ENCODE measurements around the gene NRXN3.

NRXN3 gene

DNA sequence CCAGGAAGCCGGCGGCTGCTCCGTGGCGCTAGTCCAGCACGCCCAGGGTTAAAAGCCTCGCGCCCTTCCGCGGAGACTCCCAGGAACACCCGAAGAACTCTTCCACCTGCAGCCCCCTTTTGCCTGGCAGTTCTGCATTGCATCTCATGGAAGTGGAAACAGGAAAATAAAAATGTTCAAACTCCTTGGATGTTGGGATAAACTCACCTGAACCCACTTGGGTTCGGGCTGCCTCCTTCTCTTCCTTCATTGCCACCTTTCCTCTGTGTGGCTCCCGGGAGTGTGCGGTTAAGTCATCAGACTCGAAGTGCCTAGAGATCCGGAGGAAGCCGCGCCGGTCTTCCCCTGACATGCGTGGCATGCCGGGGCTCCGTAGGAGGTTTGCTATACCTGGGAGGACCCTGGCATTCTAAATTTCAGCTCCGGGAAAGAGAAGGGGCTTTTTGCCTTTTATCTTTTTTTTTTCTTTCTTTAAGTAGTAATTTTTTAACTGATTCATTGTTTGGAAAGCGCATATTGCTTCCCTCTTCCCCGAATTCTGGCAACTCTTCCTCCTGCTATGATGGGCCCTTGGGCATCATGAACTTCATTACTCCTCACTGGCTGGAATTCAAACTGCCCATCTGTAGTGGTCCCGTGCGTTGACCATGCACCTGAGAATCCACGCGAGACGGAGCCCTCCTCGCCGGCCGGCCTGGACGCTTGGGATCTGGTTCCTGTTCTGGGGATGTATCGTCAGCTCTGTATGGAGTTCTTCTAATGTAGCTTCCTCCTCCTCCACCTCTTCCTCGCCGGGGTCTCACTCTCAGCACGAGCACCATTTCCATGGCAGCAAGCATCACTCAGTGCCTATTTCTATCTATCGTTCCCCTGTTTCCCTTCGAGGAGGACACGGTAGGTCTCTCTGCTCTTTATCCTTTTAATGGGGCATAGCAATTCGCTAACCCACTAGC lies 1109.7 kb downstream of the NRXN3 start:
- no peak for DNase-seq (ENCODE audit: low read depth in 3 of 3)

DNA sequence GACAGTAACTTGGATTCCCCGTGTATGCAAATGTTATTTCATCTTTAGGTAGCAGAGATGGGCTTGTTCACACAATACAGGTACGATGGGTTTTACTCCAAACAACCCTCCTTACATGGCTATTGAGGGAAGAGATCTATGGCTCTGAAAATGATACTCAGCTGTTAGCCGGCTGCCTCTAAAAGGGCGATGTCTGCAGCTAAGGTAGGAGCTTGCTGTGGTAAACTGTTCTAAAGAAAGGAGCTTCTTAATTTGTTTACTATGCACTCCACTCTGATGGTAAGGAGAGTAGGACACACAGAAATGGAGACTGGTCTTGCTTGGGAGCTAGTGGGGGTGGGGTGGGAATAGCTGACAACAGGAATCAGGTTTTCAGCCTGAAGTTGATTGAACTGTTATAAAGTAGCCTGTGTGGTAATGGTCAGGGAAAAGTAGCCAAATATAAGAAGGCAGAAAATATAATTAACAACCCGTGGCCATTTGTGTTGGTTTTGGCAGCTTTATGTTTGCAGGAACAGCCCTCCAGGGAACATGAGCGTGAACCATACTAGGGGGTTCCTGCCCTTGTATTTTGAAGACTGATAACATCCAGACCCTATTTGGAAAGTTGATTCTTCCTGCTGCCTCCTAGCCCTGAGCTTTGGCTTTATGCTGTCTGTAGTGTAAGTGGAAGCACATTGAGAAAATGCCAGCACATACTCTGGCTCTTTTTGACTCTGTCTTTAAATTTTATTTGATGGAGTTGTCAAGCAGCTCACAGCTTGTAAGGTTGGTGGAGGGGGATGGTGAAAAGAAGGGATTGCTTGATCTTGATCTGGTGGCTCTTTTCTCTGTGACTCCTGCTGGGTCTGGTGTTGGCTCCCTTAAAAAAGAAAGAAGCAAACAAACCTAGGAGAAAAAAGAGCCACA lies 1111.3 kb downstream of the NRXN3 start:
- no peak for DNase-seq (ENCODE audit: low read depth in 3 of 3)

DNA sequence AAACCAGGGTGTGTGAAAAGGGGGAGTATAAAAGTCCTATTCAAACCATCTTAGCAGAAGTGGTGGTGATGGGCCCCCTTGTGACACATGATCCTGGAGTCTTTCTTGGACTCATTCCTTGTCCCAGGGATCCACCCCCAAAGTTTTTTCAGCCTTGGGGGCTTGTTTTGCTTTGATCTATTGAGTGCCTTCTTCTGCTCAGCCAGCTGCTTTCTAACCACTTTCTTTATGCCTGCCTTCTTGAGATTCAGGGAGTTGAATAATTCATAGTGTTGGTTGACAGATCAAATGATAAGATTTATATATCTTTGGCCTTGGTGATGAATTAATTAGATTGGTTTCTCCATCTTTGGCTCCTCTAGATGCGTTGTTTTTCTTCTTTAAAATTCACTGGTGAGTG lies 1114.4 kb downstream of the NRXN3 start:
- DNase-seq (ENCODE audit: low read depth in 3 of 3): no peak

DNA sequence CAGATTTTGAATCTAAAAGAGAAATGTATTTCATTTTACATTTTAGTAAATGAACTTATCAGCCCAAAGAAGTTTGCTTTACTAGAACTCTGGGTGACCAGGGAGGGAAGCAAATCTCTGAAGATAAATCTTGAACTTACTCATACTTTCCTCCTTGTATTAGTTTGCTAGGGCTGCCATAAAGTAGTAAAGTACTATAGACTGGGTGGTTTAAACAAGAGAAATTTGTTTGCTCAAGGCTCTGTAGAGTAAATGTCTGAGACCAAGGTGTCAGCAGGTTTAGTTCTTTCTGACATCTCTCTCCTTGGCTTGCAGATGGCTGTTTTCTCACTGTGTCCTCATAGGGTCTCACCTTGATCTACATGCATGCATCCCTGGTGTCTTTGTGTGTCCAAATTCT lies 1115.1 kb downstream of the NRXN3 start:
- no peak for DNase-seq (ENCODE audit: low read depth in 3 of 3)

DNA sequence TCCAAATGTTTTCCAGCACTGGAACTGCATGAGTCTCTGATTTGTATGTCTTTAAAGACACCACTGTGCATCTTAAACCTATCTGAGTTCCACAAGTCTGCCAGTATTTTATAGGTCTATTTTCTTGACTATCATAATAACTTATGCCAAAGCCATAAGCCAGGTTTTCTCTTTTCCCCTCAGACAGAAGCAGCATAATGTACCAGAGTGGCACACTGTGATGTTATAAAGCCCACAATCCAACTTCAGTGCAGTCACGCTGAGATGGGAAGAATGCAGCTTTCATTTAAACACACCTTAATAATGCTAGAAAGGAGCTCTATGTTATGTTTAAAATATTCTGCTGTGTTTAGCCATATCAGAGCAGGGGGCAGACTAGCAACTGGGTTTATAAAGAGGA lies 1117.8 kb downstream of the NRXN3 start:
- DNase-seq (ENCODE audit: low read depth in 3 of 3): no peak

DNA sequence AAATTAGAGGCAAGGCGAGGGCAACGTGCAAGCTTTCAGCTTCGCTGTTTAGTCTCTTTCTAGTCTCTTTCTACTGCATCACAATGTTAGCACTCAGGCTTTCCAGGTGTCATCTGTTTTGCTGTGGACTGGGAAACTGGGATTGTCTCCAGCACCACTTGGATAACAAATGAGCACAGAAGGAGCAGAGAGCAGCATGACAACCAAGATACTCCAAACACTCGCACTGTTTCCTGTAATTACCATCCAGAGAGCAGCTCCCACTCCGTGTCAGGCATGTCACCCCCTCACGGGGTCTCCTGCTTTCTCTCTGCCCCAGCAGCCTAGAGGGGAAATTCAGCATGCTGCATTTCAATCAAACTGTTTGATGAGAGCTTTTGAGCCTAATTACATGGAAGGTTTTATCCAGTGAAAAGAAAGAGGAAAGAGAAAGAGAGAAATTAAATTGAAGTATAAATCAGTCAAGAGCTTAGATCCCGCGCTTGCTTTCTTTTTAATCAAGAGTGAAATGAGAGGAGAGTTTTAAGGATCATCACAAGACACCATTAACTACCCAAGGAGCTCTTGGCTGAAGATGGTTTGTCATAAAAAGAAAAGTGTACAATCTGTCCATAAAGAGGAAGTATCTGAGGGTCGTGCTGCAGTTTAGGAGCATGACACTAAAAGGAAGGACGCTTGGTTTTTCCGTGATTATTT lies 1123.5 kb downstream of the NRXN3 start:
- DNase-seq (ENCODE audit: low read depth in 3 of 3): no peak

DNA sequence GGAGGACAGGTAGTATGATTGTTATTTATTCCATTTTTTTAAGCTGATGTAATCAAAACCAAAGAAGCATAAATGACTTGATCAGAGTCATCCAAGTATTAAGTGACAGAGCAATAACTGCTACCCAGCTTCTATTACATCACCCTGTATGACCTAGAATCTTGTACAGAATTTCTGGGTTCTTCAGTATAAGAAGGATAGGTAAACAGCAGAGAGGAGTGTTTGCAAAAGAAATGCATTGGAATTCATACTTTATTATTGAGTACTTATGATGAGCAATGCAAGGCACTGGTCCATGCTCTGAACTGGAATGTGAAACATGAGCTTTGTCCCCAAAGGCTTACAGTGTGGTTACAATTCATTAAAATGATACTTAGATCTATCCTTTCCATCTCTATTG lies 1124.3 kb downstream of the NRXN3 start:
- DNase-seq (ENCODE audit: low read depth in 3 of 3): no peak

DNA sequence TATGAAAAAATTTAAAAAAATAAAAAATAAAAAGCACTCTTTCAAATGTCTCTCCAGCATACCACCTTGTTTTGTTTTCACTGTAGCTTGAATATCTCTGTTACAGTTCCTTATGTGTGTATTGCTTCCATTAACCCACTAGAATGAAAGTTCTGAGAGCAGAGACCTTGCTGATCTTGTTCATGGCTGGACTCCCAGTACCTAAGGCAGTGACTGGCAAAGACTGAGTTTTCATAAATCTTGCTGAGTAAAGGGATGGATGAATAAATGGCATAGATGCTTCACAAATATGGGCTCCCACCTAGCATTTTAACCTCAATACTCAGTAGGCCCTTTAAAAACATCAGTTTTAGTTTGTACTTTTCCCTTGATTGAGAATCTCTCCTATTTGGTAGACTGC lies 1125.2 kb downstream of the NRXN3 start:
- no peak for DNase-seq (ENCODE audit: low read depth in 3 of 3)

DNA sequence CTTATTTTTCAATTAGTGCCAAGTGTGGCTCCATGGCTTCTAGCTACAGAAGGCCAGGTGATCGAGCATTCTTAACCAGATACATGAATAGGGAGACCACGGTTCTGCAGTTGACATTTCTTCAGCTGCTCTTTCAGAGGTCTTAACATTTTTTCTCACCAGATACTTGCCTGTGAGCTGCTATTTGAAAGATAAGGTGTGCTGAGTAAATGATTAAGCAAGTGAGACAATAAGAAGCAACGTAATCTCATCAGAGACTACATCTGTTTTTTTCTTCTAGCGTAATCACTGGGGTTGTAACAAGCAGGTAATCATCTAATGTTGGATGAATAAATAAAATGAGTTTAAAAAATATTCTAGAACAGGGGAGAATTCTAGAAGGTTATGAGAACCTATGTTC lies 1128.2 kb downstream of the NRXN3 start:
- DNase-seq (ENCODE audit: low read depth in 3 of 3): no peak

DNA sequence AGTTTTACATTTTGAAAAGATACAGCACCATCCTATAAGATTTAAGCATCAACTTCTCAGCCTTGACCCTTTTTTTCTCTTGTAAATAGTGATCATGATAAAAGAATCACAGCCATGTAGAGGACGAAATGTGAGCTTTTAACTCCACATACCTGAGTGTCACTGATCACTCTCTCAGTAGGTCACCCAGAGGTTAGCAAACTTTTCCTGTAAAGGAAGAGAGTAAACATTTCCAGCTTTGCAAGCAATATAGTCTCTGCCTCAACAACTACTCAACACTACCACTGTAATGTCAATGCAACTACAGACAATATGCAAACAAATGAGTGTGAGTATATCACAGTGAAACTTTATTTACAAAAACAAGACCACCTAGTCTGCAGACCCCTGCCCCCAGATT lies 1129.0 kb downstream of the NRXN3 start:
- DNase-seq (ENCODE audit: low read depth in 3 of 3): no peak

DNA sequence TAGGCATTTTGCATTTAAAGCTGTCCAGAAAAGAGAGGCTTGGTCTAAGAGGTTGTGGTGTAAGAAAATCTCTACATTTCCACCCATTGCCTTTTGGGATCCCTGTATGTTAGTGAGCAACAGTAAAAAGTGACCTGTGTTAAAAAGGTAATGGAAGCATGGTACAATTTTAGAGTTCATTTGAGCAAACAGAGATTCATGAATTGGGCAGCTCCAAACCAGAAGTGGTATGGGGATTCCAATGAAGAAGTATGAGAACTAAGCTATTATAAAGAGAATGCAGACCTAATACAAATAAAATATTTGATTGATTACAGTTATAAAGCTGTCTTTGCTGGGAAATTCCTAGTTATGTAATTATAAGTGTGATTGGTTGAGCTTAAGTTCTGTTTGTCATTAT lies 1134.1 kb downstream of the NRXN3 start:
- DNase-seq (ENCODE audit: low read depth in 3 of 3): no peak

DNA sequence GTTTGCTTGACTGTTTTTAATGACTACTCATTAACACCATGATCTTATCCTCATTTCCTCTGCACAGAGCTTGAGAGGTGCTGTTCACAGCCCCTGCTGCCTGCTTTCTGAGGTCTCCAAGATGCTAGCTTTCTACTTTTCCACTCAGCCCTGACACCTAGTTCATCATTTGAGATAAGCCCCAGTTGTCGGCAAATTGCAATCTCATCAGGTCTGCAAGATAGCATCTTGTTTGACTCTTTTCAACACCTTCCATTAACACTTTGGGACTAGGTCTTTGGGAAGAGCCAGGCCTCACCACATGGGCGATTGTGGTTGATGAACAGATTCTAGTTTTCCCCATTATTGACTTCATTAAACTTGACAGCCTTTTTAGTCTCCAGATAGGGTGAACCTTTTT lies 1136.4 kb downstream of the NRXN3 start:
- no peak for DNase-seq (ENCODE audit: low read depth in 3 of 3)

DNA sequence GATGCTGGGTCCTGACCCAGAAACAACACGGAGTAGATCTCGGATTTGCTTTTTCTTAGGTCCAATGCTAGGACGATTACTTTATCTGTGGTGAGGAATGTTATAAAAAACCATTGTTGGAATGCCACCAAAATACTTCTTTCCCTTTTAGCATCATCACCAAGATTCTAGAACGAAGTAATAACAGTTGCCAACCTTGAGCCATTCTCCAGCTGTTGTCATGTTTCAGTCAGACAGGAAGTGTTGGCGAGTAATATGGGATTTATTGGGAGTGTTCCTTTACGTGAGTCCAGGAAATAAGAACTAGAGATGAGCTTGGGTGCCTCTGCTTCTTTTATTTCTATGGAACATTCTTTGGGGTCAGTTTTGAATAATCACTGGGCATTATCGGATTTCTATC lies 1148.2 kb downstream of the NRXN3 start:
- DNase-seq (ENCODE audit: low read depth in 3 of 3): no peak

DNA sequence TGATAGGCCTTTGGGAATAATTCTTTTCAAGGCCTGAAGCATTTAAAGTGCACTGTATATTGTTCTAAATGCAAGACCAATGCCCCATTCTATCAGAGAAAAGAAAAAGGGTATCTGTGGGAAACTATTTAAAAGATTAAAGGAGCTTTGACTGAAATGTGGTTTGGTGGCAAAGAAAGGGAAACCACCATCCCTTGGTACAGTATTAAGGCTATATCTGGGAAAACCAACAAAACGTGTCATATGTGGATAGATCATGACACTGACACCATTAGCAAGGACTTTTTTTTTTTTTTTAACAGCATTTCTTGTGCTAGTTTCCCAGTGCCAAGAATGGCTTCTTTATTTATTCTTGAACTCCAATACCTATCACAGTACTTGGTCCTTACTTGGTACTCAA lies 1150.4 kb downstream of the NRXN3 start:
- no peak for DNase-seq (ENCODE audit: low read depth in 3 of 3)

DNA sequence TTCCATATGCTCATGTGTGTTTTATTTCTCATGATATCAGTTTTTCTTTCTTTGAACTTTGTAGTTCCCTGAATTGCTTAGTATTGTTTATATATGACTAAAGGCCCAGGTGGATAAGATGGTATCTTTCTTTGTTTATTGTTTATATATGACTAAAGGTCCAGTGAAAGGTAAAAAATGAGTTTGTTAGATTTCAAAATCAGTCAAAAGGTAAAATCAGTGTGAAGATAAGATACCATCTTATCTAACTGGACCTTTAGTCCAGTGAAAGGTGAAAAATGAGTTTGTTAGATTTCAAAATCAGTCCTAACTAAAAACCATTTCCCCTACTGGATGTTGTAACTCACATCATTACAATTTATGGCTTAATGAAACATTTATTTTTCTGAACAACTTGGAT lies 1150.9 kb downstream of the NRXN3 start:
- no peak for DNase-seq (ENCODE audit: low read depth in 3 of 3)

DNA sequence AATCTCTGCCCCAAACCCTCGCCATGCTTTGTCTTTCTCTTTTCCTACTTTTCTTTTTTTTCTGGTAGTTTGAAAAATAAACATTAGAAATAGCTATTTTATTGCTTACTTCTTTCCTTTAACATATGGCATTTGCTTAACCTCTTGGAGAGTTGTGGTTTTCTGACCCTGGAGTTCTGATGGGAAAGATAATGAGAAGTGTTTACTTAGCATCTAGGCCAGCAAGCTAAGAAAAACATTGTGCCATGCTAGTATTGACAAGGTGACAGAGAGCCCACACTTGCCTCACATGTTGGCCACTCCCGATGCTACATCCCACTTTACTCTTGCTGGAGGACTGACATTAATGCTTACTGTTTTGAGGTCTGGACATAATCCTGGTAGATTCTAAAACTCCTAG lies 1154.9 kb downstream of the NRXN3 start:
- DNase-seq (ENCODE audit: low read depth in 3 of 3): no peak

DNA sequence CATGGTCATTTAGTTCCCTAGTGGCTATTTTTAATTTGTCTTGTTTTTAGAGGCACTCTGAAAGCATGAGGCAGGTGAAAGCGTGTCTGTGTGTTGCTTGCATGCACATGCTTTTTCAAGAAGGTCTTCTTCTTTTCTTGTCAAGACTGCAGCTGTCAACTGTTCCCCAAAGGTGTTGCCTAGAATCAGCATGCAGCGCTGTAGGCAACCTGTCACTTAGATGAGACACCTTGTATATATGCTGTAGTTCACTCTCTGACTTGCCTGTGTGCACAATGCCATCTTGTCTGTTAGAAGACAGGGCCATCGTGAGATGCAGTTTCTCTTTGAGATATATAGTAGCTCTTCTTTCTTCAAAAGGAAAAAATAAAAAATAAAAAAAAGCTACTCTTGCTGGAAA lies 1155.4 kb downstream of the NRXN3 start:
- no peak for DNase-seq (ENCODE audit: low read depth in 3 of 3)

DNA sequence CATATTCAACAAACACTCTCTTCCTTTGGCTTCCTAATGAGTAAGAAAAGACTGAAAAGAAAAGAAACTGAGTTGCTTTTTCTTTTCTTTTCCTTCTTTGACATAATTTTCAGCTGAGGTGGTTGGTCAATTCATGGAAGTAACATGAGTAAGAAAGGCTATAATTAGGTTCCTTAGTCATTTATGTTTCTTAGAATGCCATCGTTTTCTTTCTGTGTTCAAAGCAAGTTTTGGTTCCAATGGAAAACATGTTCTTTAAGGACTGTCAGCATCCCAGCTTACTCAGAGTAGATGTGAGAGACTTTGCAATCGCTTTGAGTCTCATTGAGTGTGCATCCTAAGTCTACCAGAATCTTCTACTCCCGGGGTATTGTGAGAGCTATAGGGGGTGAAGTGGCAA lies 1158.7 kb downstream of the NRXN3 start:
- DNase-seq (ENCODE audit: low read depth in 3 of 3): no peak

DNA sequence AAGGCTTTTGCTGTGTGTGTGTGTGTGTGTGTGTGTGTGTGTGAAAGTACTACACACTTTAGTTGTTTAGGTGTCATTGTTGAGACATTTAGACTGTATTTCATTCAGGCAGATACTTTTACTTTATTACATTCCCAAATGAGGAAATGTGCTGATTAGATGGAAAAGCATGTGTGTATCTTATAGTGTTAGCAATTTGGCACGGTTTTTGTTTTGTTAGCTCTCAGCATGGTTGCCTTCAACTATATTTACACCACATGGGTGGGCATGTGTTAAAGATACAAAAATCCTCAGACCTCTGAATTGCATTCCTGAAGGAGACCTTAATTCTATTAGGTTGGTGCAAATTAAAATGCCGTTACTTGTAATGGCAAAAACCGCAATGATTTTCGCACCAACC lies 1161.7 kb downstream of the NRXN3 start:
- no peak for DNase-seq (ENCODE audit: low read depth in 3 of 3)

DNA sequence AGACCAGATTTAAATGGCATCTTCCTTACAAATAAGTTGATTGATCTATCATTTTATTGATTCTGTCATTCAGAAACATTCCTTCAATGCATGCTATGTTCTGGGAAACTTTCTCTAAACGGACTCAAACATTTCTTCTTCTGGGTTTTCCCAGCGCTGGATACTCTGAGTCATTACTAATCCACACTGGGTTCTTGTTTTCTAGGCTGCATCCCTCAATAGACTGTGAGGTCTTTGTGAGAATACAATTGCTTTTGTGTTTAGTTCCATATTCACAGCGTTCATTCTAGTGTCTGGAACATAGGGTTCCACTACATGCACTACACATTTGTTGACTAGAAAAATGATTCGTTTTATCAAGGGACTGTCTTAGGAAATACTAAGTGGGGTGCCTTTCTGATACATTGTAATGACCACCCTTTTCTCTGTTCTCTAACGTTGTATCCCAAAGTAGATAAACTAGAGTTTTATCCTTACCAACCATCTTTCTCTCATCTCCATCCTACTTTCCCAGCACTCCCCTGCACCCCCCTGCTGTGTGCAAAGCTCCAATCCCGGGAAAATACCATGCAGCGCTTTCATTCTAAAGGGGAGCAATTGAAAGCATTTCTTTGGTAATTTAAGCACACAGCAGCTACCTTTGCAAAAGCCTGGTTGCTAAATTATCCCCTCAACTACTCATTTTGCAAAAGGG lies 1162.5 kb downstream of the NRXN3 start:
- DNase-seq (ENCODE audit: low read depth in 3 of 3): no peak

DNA sequence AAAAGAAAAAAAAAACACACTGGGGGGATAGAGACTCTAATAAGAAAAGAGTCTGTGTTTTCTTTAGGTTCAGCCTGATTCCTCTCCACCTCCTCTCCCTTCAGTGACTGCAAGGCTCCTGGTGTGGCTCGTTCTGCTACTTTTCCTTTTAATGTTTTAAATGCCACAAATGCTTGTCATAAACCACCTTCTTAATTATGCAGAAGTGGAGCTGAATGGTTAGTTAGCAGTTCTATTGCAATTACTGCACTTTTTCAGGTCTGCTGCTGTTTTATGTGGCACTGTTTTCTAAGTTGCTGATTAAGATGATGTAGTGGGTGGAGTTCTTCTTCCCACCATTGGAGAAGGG lies 1163.0 kb downstream of the NRXN3 start:
- no peak for DNase-seq (ENCODE audit: low read depth in 3 of 3)

DNA sequence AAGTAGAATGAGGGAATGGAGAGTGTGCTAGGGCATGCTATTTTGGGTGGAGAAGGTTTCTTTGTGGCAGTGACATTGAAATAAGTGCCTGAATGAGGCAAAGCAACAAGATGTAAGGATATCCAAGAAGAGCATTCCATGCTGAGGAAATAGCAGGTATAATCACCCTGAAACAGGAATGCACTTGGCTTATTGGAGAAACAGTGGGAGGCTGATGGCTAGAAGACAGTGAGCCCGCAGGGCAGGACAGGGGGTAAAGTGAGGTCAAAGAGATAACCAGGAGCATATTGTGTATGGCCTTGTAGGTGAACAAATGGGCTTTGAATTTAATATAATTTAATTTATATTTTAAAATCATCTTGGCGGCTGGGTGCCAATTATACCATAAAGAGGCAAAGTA lies 1164.1 kb downstream of the NRXN3 start:
- no peak for DNase-seq (ENCODE audit: low read depth in 3 of 3)
